GM12875 (cell line): Measurements from ENCODE around the gene ZNF71.
A peak's percentile ranks its signal among the peaks of the same experiment; 100 is the strongest.

Source experiments
- H3K4me3 ChIP-seq: one replicate; pipeline ENCODE4 v1.5.1; 2011; ENCODE audit warnings: low read depth, low read length, control low read depth
- CTCF ChIP-seq: IDR thresholded peaks from 2 replicates; pipeline ENCODE4 v1.5.1; 2011; ENCODE audit warnings: low read depth, mild to moderate bottlenecking, control low read depth, inconsistent platforms, low read length, moderate library complexity, borderline replicate concordance; ENCODE audit not compliant: insufficient read depth

ZNF71 gene

DNA sequence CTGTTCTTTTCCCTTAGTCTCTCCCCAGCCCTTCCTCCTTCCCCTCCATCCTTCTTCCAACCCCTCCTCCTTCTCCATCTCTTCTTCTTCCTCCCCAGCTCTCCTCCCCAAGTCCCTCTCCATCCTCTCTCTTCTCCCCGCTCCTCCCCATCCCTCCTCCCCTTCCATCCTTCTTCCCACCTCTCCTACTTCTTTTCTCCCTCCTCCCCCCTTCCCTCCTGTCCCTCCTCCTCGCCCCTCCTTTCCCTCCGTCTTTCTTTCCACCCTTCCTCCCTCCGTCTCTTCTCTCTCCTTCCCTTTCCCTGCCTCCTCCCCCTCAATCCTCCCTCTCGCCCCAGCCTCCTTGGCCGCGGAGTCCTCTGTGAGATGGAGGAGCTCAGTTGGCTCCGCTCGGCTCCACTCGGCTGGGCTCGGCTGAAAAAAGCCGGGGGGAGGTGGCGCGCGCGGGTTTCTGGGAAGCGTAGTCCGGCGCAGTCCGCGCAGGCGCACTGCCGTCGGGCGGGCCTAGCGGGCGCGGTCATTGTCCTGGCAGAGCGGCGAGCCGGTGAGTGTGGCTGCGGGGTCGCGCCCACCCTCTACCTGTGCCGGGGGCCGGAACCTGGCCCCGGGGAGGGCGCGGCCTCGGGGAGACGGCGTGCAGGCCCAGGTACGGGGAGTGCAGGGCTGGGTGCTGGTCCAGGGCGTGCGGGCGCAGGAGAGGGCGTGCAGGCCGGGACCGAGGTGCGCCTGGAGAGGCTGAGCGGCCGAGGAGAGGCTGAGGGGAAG lies at the start of gene ZNF71:
ZNF71 (plus strand) TSS at position 520 of the 765 bp plus-strand sequence. CDS start 6,257 bp downstream, outside the sequence.
- H3K4me3 ChIP-seq = peak within 1 kb of the TSS; percentile 28
- no peak for TF ChIP-seq CTCF

DNA sequence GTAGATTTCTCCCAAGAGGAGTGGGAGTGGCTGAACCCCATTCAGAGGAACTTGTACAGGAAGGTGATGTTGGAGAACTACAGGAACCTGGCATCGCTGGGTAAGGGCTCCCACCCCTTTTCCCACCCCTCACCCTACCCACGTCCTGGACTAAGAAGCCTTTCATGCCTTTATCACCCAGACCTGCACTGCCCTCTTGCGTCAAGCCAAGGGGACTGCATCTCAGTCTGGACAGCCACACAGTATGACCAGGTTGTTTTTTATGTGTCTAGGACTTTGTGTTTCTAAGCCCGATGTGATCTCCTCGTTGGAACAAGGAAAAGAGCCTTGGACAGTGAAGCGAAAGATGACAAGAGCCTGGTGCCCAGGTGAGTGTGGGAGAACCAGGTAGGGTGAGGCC lies 47.6 kb upstream of the ZNF71 start:
- no peak overlapping the region for H3K4me3 ChIP-seq
- no peak for TF ChIP-seq CTCF

GRCh38 chr19:56554272-56554869 lies 40.7 kb upstream of the ZNF71 start:
- TF ChIP-seq CTCF = no peak

DNA sequence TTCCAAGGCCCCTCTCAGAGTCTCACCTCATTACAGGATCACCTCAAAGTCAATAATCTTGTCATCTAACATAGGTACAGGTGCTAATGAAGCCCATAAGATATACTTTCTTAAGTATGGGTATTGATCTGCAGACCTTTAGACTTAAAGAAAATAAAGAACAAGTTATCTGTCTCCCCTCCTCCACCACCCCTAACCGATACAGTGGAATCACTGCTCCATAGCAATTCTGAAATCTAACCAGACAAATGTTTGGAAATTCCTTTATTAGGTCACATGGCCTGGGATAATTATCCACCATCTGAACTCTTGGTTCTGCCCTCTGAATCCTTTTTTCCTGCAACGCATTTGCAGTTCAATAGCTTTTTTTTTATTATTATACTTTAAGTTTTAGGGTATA lies 32.3 kb upstream of the ZNF71 start:
- no peak for TF ChIP-seq CTCF
- no peak overlapping the region for H3K4me3 ChIP-seq

More at GRCh38 chr19:56554272-56554869, 40.7 kb upstream of the ZNF71 start:
- no peak overlapping the region for H3K4me3 ChIP-seq

GRCh38 chr19:56566904-56567273 lies 28.2 kb upstream of the ZNF71 start:
- no peak overlapping the region for H3K4me3 ChIP-seq
- no peak for TF ChIP-seq CTCF

DNA sequence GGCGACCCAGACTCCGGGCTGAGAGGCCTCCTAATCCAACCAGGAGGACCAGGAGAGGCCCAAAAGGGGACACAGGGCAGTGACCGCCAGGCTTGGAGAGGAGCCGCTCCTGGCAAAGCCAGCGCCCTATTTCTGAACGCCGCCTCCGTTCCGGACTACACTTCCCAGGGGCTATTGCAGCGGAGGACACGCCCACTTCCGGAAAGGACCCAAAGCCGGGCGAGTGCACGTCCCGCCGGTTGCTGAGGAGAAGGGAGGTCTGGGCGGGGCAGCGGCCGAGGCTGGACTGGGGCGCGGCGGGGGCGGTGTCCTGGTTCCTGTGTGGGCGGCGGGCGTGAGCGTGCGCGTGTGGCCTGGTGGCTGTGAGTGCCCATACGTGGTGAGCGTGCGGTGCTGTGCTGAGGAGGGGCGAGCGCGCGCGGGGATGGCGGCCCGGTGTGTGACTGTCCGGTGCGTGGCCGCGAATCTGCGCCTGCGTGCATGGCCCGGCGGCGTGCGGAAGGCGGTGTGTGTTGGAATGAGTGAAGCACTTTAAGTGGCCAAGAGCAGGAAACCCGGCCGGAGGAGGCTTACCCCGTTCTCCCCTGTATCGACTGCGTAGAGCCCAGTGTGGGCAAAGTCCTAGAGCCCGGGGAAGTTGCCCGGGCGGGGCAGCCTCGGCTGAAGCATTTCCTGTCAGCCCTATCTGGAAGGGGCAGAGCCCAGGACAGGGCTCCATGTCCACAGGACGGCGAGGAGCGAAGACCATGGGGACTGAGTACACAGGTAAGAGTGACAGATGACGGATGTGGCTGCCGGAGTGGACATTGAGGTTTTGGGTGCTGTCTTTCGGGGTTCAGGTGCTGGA lies 27.6 kb upstream of the ZNF71 start, which contains the start of gene ZNF470:
ZNF470 (plus strand) TSS at position 195 of the 847 bp plus-strand sequence. CDS start 2,844 bp downstream, outside the sequence.
- H3K4me3 ChIP-seq = no peak within 1 kb of the TSS
- TF ChIP-seq CTCF = no peak
